Parietal lobe (tissue), 2 donors: ENCODE measurements around the gene VSTM1. TPM values are rescaled to one million over a fixed set of nuclear protein-coding genes. Genes with fewer than 3 reads are reported as not detected.

Source experiments
- small RNA-seq: library from RNA; depleted of rRNA; stranded (forward); fragments of <200 nt; gene quantifications from one replicate; pipeline ENCODE3, GENCODE V24; 2014; ENCODE audit warnings: low replicate concordance
- total RNA-seq: library from RNA; depleted of rRNA; stranded (reverse); fragments of >200 nt; gene quantifications from one replicate; pipeline ENCODE4 v1.2.3, GENCODE V29; 2014

The VSTM1 gene, protein sequence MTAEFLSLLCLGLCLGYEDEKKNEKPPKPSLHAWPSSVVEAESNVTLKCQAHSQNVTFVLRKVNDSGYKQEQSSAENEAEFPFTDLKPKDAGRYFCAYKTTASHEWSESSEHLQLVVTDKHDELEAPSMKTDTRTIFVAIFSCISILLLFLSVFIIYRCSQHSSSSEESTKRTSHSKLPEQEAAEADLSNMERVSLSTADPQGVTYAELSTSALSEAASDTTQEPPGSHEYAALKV
- total RNA-seq = not detected

GRCh38 chr19:54063350-54064116, at the start of gene VSTM1:
Gene VSTM1, minus strand, starts transcription at chr19:54063897. Its CDS starts 120 bp downstream, at chr19:54063777.

DNA sequence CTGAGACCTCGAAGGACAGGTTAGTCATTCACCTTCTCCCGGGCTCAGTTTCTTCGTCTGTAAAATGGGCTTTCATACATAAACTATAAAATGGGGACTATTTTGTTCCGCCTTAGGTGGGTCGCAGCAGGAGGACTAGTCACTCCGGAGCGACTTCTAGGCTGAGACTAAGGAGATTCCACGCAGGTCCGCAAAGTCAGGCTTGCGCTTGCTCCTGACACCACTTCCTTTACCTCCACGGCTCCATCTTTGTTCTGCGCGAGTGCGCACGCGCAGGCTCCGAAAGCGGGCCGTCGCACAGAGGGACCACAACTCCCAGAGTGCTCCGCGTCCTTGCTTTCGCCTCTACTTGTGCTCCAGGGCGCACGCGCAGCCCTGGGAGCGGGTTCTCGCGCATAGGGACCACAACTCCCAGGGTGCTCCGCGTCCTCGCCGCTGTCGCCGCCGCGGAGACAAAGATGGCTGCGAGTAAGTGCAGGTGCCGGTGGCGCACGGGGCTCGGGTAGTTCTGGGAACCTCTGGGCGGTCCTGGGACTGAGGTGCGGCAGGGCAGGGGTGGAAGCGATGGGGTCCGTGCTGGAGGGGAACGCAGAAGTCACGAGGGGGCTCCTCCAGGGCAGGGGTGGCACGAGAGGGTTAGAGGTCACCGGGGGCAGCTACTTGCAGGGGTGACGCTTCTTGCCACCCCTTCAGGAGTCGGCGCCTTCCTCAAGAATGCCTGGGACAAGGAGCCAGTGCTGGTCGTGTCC, 38.9 kb upstream of the VSTM1 start, which contains the start of gene NDUFA3:
NDUFA3 (plus strand) TSS at position 435 of the 749 bp plus-strand sequence; CDS start at position 459, 24 bp downstream.

GRCh38 chr19:54100561-54100960, 36.9 kb upstream of the VSTM1 start, which contains the start of gene OSCAR:
Gene OSCAR, minus strand, starts transcription at chr19:54100803. Its CDS starts 11 bp downstream, at chr19:54100792.

GRCh38 chr19:54081032-54081431, 17.3 kb upstream of the VSTM1 start, which contains the start of gene TARM1:
Gene TARM1, minus strand, starts transcription at chr19:54081365. Its CDS starts 25 bp downstream, at chr19:54081340.

GRCh38 chr19:53991224-53992113, 72.2 kb downstream of the VSTM1 start, which contains the start of gene CACNG6:
Gene CACNG6, plus strand, starts transcription at chr19:53991637. Its CDS starts 1,241 bp downstream, at chr19:53992878.

Small RNA genes within 50 kb of the gene (small RNA-seq; reads per million reads assigned to genes)
- not detected for gene AC012314.20

Other genes with a start within 250 kb of the VSTM1 start
- gene NLRP12, start 239.6 kb downstream of the VSTM1 start, total RNA-seq = not detected
- 3.4 TPM for gene MYADM, start 196.0 kb downstream of the VSTM1 start, total RNA-seq
- gene PRKCG, start 181.7 kb downstream of the VSTM1 start, total RNA-seq = 3.1 TPM
- 10.3 TPM for gene CACNG7, start 154.6 kb downstream of the VSTM1 start, total RNA-seq
- gene CACNG8, start 101.0 kb downstream of the VSTM1 start, total RNA-seq = 8.5 TPM
- not detected for gene CACNG6, start 72.3 kb downstream of the VSTM1 start, total RNA-seq
- gene TARM1, start 17.5 kb upstream of the VSTM1 start, total RNA-seq = not detected
- gene OSCAR, start 36.9 kb upstream of the VSTM1 start, total RNA-seq = not detected
- 8.1 TPM for gene NDUFA3, start 39.0 kb upstream of the VSTM1 start, total RNA-seq
- 6.3 TPM for gene TFPT, start 51.8 kb upstream of the VSTM1 start, total RNA-seq
- gene PRPF31, start 51.9 kb upstream of the VSTM1 start, total RNA-seq = 31.9 TPM
- gene CNOT3, start 73.9 kb upstream of the VSTM1 start, total RNA-seq = 14.1 TPM
- gene LENG1, start 95.8 kb upstream of the VSTM1 start, total RNA-seq = 4.7 TPM
- gene TMC4, start 109.3 kb upstream of the VSTM1 start, total RNA-seq = 1.3 TPM
- gene MBOAT7, start 125.7 kb upstream of the VSTM1 start, total RNA-seq = 26.3 TPM
- 26.0 TPM for gene TSEN34, start 127.4 kb upstream of the VSTM1 start, total RNA-seq
- 935 TPM for gene RPS9, start 137.0 kb upstream of the VSTM1 start, total RNA-seq
- gene LILRB3, start 159.1 kb upstream of the VSTM1 start, total RNA-seq = not detected
- gene LILRA6, start 178.9 kb upstream of the VSTM1 start, total RNA-seq = not detected
- gene LILRB5, start 193.4 kb upstream of the VSTM1 start, total RNA-seq = not detected
- not detected for gene LILRB2, start 217.2 kb upstream of the VSTM1 start, total RNA-seq
- 0.63 TPM for gene LILRA5, start 249.3 kb upstream of the VSTM1 start, total RNA-seq